Mucosa of rectum (tissue), 2 donors: ENCODE data around the gene FBN1.

ENCODE experiments used
- H3K27ac ChIP-seq, 2 donors: one replicate each; pipeline ENCODE4 v1.7.0; 2013; ENCODE audit warnings: inconsistent platforms in 2 of 2, low read depth in 2 of 2, low read length in 2 of 2
- H3K27me3 ChIP-seq, 2 donors: one replicate each; pipeline ENCODE4 v1.7.0; 2013; ENCODE audit warnings: low read length in 2 of 2; ENCODE audit not compliant: control insufficient read depth in 2 of 2, insufficient read depth in 2 of 2
- H3K36me3 ChIP-seq, 2 donors: one replicate each; pipeline ENCODE4 v1.7.0; 2013; ENCODE audit warnings: low read length in 2 of 2; ENCODE audit not compliant: control insufficient read depth in 2 of 2, insufficient read depth in 2 of 2
- H3K4me1 ChIP-seq, 2 donors: one replicate each; pipeline ENCODE4 v1.7.0; 2013; ENCODE audit warnings: low read length in 2 of 2, mild to moderate bottlenecking in 1 of 2; ENCODE audit not compliant: control insufficient read depth in 2 of 2, insufficient read depth in 2 of 2
- H3K4me3 ChIP-seq, 2 donors: one replicate each; pipeline ENCODE4 v1.7.0; 2013; ENCODE audit warnings: low read length in 2 of 2
- H3K9ac ChIP-seq, 2 donors: one replicate each; pipeline ENCODE4 v1.7.0; 2013; ENCODE audit warnings: low read length in 2 of 2, low read depth in 1 of 2, mild to moderate bottlenecking in 1 of 2
- H3K9me3 ChIP-seq, 2 donors: one replicate each; pipeline ENCODE4 v1.7.0; 2013; ENCODE audit warnings: low read length in 2 of 2; ENCODE audit not compliant: control insufficient read depth in 2 of 2
- donor health status: healthy.
- donor health status: Normal muscosa, but diverticular disease.

Gene FBN1

GRCh38 chr15:48406266-48406891, 239.1 kb downstream of the FBN1 start:
- Histone ChIP-seq H3K4me3 (no peak overlapping the region), H3K9me3 (no peaks in the 10 kb centered on the region), H3K27me3 (no peaks in the 10 kb centered on the region), H3K4me1 (peaks cover 0 to 2% of the 10 kb centered on the region in 2 donors), H3K27ac (no peak overlapping the region), H3K36me3 (no peaks in the 10 kb centered on the region), H3K9ac (no peak overlapping the region)

- no peak overlapping the region for H3K27ac ChIP-seq
- H3K36me3 ChIP-seq: no peaks in the 10 kb centered on the region
- no peaks in the 10 kb centered on the region for H3K27me3 ChIP-seq
- H3K9me3 ChIP-seq: no peaks in the 10 kb centered on the region
- H3K4me3 ChIP-seq: no peak overlapping the region
- no peak overlapping the region for H3K9ac ChIP-seq
- H3K4me1 ChIP-seq: no peaks in the 10 kb centered on the region
Observed at GRCh38 chr15:48402427-48403177, 242.9 kb downstream of the FBN1 start.

- H3K36me3 ChIP-seq: no peaks in the 10 kb centered on the region
- no peaks in the 10 kb centered on the region for H3K4me1 ChIP-seq
- H3K9me3 ChIP-seq: no peaks in the 10 kb centered on the region
- H3K4me3 ChIP-seq: no peak overlapping the region
- no peak overlapping the region for H3K27ac ChIP-seq
- no peak overlapping the region for H3K9ac ChIP-seq
- H3K27me3 ChIP-seq: no peaks in the 10 kb centered on the region
Observed at GRCh38 chr15:48400086-48400485, 245.4 kb downstream of the FBN1 start.

- H3K4me1 ChIP-seq: no peaks in the 10 kb centered on the region
- H3K27me3 ChIP-seq: no peaks in the 10 kb centered on the region
- H3K4me3 ChIP-seq: no peak overlapping the region
- H3K36me3 ChIP-seq: no peaks in the 10 kb centered on the region
- no peaks in the 10 kb centered on the region for H3K9me3 ChIP-seq
- no peak overlapping the region for H3K27ac ChIP-seq
- no peak overlapping the region for H3K9ac ChIP-seq
Observed at GRCh38 chr15:48397841-48398240, 247.7 kb downstream of the FBN1 start.

GRCh38 chr15:48396020-48396419, 249.5 kb downstream of the FBN1 start:
- no peaks in the 10 kb centered on the region for H3K4me1 ChIP-seq
- no peak overlapping the region for H3K9ac ChIP-seq
- H3K36me3 ChIP-seq: no peaks in the 10 kb centered on the region
- H3K4me3 ChIP-seq: no peak overlapping the region
- no peaks in the 10 kb centered on the region for H3K27me3 ChIP-seq
- H3K27ac ChIP-seq: no peak overlapping the region
- no peaks in the 10 kb centered on the region for H3K9me3 ChIP-seq

GRCh38 chr15:48395521-48396011, 249.9 kb downstream of the FBN1 start:
- Histone ChIP-seq H3K36me3 (no peaks in the 10 kb centered on the region), H3K4me3 (no peak overlapping the region), H3K4me1 (no peaks in the 10 kb centered on the region), H3K9me3 (no peaks in the 10 kb centered on the region), H3K27me3 (no peaks in the 10 kb centered on the region), H3K9ac (no peak overlapping the region), H3K27ac (no peak overlapping the region)

GRCh38 chr15:48394970-48395369, 250.5 kb downstream of the FBN1 start:
- Histone ChIP-seq H3K9ac (no peak overlapping the region), H3K9me3 (no peaks in the 10 kb centered on the region), H3K27ac (no peak overlapping the region), H3K4me1 (no peaks in the 10 kb centered on the region), H3K36me3 (no peaks in the 10 kb centered on the region), H3K27me3 (no peaks in the 10 kb centered on the region), H3K4me3 (no peak overlapping the region)

GRCh38 chr15:48393645-48394506, 251.6 kb downstream of the FBN1 start:
- H3K4me1 ChIP-seq: no peaks in the 10 kb centered on the region
- no peak overlapping the region for H3K4me3 ChIP-seq
- H3K27ac ChIP-seq: no peak overlapping the region
- H3K9me3 ChIP-seq: no peaks in the 10 kb centered on the region
- H3K9ac ChIP-seq: no peak overlapping the region
- H3K36me3 ChIP-seq: no peaks in the 10 kb centered on the region
- H3K27me3 ChIP-seq: no peaks in the 10 kb centered on the region

GRCh38 chr15:48392356-48392755, 253.2 kb downstream of the FBN1 start:
- Histone ChIP-seq H3K36me3 (no peaks in the 10 kb centered on the region), H3K9ac (no peak overlapping the region), H3K4me3 (no peak overlapping the region), H3K4me1 (no peaks in the 10 kb centered on the region), H3K9me3 (no peaks in the 10 kb centered on the region), H3K27me3 (no peaks in the 10 kb centered on the region), H3K27ac (no peak overlapping the region)

GRCh38 chr15:48391950-48392349, 253.6 kb downstream of the FBN1 start:
- H3K9me3 ChIP-seq: no peaks in the 10 kb centered on the region
- H3K4me3 ChIP-seq: no peak overlapping the region
- H3K27ac ChIP-seq: no peak overlapping the region
- H3K36me3 ChIP-seq: no peaks in the 10 kb centered on the region
- H3K9ac ChIP-seq: no peak overlapping the region
- H3K27me3 ChIP-seq: no peaks in the 10 kb centered on the region
- no peaks in the 10 kb centered on the region for H3K4me1 ChIP-seq
